ENCODE measurements around the gene CACTIN.
A peak's percentile ranks its signal among the peaks of the same experiment; 100 is the strongest.
"Not testable (repeated sequence)": the region's sequence is repeated elsewhere in the genome, so short reads cannot be mapped to it uniquely, and the experiment has no call there.

Gene CACTIN

GRCh38 chr19:3575949-3576673 is 50.5 kb downstream of the CACTIN start:
- DNase-seq (ENCODE audit: insufficient read length): no peak
- no peak for FAIRE-seq
- TF ChIP-seq POLR2A (IDR thresholded peaks at IDR 0.05; ENCODE audit: low read depth, low read length): no peak
- no peak for TF ChIP-seq TAF1 (IDR thresholded peaks at IDR 0.05; ENCODE audit: borderline replicate concordance, low read depth, low read length)
- no peak for TF ChIP-seq POLR2AphosphoS5 (IDR thresholded peaks at IDR 0.05; ENCODE audit: low read depth, low read length)

- TF ChIP-seq TAF1 (IDR thresholded peaks at IDR 0.05; ENCODE audit: borderline replicate concordance, low read depth, low read length) (no peak), POLR2A (IDR thresholded peaks at IDR 0.05; ENCODE audit: low read depth, low read length) (no peak), POLR2AphosphoS5 (IDR thresholded peaks at IDR 0.05; ENCODE audit: low read depth, low read length) (no peak)
- FAIRE-seq (no peak), DNase-seq (ENCODE audit: insufficient read length) (no peak)
These were observed 51.3 kb downstream of the CACTIN start for GRCh38 chr19:3575260-3575741.

DNA sequence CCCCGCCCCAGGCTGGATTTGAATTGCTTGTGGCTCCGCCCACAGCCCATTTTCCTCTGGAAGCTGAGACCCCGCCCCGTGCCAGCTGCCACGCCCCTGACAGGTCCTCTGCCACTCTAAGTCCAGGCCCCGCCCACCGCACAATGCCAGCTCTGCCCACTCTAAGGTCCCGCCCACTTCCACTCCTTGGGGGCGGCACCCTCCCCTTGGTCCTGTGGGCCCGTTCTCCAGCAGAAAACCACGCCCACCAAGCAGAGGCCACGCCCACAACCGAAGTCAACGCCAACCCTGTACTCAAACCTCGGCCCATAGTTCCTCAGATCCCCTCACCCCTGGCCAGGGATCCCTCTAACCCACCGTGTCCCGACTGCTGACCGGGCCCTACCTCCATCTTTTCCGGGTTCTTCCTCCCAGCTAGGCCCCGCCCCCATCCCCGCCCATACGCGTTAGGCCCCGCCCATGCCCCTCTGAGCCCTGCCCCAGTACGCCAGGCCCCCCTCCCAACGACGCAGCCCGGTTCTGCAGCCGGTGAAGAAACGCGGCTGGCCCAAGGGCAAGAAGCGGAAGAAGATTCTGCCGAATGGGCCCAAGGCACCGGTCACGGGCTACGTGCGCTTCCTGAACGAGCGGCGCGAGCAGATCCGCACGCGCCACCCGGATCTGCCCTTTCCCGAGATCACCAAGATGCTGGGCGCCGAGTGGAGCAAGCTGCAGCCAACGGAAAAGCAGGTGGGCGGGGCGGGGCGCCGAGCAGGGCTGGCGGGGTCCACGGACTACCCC is 52.5 kb downstream of the CACTIN start:
- DNase-seq (ENCODE audit: insufficient read length) (peak; percentile 85), FAIRE-seq (peak; percentile 89)
- TF ChIP-seq POLR2A (IDR thresholded peaks at IDR 0.05; ENCODE audit: low read depth, low read length) (no peak), POLR2AphosphoS5 (IDR thresholded peaks at IDR 0.05; ENCODE audit: low read depth, low read length) (no peak), TAF1 (IDR thresholded peaks at IDR 0.05; ENCODE audit: borderline replicate concordance, low read depth, low read length) (no peak)

DNA sequence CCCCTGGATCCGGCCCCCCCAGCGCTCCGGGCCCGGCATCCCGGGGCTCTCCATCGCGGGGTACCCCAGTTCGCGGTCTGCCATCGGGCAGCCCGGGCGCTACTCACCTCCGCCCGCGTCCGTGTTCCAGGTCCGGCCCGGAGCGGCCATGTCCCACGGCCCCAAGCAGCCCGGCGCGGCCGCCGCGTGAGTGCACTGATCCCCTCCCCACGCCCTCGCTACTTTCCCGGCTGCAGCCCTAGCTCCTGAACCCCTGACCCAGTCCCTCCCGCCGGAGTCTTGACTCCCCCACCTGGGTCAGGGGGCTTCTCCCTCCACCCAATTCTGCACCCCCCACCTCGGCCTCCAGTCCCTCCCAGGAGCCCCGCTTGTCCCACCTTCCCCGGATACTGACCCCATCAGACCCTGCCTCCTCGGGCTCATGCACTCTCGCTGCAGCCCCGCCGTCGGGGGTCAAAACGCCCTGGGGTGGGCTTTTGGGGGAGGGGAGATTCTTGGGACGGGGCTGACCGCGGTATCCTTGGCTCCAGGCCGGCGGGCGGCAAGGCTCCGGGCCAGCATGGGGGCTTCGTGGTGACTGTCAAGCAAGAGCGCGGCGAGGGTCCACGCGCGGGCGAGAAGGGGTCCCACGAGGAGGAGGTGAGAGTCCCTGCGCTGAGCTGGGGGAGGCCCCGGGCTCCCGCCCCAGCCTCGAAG is 53.3 kb downstream of the CACTIN start:
- FAIRE-seq (peak; percentile 58), DNase-seq (ENCODE audit: insufficient read length) (no peak)
- no peak for TF ChIP-seq POLR2AphosphoS5 (IDR thresholded peaks at IDR 0.05; ENCODE audit: low read depth, low read length)
- TF ChIP-seq TAF1 (IDR thresholded peaks at IDR 0.05; ENCODE audit: borderline replicate concordance, low read depth, low read length): no peak
- no peak for TF ChIP-seq POLR2A (IDR thresholded peaks at IDR 0.05; ENCODE audit: low read depth, low read length)

DNA sequence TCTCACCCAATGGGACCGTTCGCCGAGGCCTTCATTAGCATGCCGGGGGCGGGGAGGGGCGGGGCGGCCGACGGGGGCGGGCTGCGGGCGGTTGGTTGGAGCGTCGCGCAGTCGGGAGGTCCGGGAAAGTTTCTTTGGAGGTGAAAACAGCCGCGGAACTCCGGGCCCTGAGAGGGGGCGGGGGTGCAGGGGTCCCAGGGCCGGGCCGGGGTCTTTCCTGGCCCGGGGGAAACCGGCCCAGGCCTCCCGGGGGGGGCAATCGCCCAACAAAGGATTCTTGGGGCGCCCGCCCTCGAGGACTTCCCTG is 53.8 kb downstream of the CACTIN start, which contains the start of gene HMG20B:
HMG20B (plus strand) TSS at position 90 of the 307 bp plus-strand sequence. CDS start 366 bp downstream, outside the sequence.
- FAIRE-seq: no peak
- TF ChIP-seq POLR2A (IDR thresholded peaks at IDR 0.05; ENCODE audit: low read depth, low read length) (no peak), POLR2AphosphoS5 (IDR thresholded peaks at IDR 0.05; ENCODE audit: low read depth, low read length) (no peak), TAF1 (IDR thresholded peaks at IDR 0.05; ENCODE audit: borderline replicate concordance, low read depth, low read length) (no peak)

DNA sequence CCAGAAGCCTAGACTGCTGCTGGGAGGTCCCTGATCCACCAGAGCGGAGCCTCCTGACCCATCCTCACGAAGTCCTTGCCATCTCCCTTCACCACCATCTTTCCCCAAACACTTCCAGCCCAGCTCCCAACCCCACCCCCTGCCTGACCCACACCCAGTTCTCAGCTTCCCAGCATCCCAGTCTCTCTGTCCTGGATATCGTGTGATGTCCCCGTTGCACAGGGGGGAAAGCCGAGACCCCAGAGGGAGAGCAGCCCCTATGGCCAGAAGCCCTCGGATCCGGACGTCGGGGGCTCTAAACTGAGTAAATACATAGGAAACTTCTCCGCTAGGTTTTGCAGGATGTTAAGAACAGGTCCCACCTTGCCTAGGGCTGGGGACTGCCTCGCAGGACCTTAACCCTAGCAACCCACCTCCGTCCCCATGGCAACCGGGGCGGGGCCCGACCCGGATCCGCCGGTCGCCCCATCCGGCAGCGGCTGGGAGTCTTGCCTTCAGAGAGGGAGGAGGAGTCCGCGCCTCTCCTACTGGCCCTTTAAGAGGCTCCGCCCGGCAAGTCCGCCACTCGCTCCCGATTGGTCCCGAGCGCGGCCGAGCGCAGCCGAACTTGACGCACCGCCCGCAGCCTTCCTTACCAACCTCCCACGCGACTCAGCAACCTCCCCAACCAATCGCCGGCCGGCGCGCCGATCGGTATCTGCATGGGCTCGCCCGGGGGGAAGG is 54.3 kb downstream of the CACTIN start:
- FAIRE-seq: peak; percentile 100
- TF ChIP-seq TAF1 (IDR thresholded peaks at IDR 0.05; ENCODE audit: borderline replicate concordance, low read depth, low read length): no peak
- TF ChIP-seq POLR2A (IDR thresholded peaks at IDR 0.05; ENCODE audit: low read depth, low read length): no peak
- TF ChIP-seq POLR2AphosphoS5 (IDR thresholded peaks at IDR 0.05; ENCODE audit: low read depth, low read length): no peak
- DNase-seq (ENCODE audit: insufficient read length): peak; percentile 98

More for the DNA sequence above, 53.8 kb downstream of the CACTIN start, which contains the start of gene HMG20B:
- DNase-seq (ENCODE audit: insufficient read length): no peak

DNA sequence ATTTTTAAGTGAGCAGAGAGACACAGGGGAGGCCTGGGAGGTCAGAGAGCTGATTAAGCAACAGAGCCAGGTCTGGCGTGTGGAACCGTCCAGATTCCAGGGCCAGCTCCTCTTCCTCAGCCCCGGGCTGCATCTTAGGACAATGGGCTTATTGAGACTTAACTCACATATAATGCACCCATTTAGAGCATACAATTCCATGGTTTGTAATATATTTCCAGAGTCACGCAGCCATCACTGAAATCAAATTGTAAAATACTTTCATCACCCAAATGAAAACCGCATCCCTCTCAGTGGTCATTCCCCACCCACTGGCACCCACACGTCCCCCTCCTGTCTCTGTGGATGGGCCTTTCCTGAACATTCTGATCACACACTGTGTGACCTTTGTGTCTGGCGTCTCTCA is 56.0 kb downstream of the CACTIN start:
- no peak for DNase-seq (ENCODE audit: insufficient read length)
- TF ChIP-seq POLR2AphosphoS5 (IDR thresholded peaks at IDR 0.05; ENCODE audit: low read depth, low read length) (no peak), TAF1 (IDR thresholded peaks at IDR 0.05; ENCODE audit: borderline replicate concordance, low read depth, low read length) (no peak), POLR2A (IDR thresholded peaks at IDR 0.05; ENCODE audit: low read depth, low read length) (no peak)
- no peak for FAIRE-seq

DNA sequence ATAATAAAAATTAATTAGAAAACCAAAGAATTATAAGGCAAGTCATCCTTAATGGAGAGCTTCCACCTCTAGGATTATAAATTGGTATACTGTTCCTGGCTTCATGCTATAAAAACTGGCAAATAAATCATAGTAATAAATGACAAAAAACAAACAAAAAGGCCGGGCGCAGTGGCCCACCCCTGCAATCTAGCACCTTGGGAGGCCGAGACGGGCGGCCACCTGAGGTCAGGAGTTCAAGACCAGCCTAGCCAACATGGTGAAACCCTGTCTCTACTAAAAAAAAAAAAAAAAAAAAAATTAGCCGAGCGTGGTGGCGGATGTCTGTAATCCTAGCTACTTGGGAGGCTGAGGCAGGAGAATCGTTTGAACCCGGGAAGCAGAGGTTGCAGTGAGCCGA is 56.5 kb downstream of the CACTIN start:
- not testable (repeated sequence) for DNase-seq (ENCODE audit: insufficient read length); FAIRE-seq

DNA sequence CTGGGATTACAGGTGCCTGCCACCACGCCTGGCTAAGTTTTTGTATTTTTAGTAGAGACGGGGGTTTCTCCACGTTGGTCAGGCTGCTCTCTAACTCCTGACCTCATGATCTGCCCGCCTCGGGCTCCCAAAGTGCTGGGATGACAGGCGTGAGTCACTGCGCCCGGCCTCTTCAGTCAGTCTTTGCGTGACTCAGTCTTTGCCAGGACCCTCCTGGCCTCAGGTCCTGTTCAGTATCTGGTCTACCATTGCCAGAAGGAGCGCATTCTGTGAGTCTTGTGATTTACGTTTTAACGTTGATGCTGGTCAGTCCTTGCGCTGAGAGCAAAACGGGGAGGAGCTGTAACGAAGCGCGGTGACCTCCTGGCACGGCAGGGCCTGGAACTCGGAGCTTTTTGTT is 61.5 kb downstream of the CACTIN start:
- FAIRE-seq (no peak), DNase-seq (ENCODE audit: insufficient read length) (no peak)
- TF ChIP-seq TAF1 (IDR thresholded peaks at IDR 0.05; ENCODE audit: borderline replicate concordance, low read depth, low read length) (no peak), POLR2A (IDR thresholded peaks at IDR 0.05; ENCODE audit: low read depth, low read length) (no peak), POLR2AphosphoS5 (IDR thresholded peaks at IDR 0.05; ENCODE audit: low read depth, low read length) (no peak)

DNA sequence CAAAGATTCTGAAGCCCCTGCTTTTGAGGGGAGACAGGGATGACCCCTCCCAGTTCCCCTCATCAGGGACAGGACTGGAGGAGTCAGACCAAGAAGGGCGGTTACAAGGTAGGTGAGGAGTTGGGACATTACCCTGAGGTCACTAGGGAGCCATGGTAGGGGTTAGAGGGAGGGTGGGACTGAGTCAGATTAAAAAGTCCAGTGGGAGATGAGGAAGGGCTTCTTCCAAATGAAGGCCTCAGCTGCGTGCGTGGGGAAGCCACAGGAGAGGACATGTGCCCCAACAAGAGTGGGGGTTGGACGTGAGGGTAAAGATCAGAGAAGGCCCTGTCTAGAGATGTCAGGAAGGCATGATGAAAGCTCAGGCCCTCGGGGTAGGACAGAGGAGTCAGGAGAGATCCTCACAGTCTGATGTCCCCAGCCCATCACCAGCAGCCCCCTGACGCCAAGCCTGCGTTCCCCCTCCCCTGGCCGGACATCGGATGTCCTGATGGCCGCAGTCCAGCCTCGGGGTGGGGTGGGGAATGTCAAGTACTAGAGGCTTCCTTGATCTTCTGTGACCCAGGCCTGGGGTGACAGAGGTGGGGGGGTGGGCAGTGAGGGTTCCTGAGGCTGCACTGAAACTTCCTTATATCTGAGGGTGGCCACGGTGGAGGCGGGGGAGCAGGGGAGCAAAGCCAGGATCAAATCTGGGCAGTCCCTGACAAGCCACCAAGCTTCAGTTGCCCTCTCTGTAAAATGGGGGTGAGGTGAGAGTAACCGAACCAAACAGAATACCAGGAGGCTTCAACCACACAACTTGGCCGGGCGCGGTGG is 62.7 kb downstream of the CACTIN start:
- no peak for FAIRE-seq
- no peak for TF ChIP-seq TAF1 (IDR thresholded peaks at IDR 0.05; ENCODE audit: borderline replicate concordance, low read depth, low read length)
- no peak for TF ChIP-seq POLR2AphosphoS5 (IDR thresholded peaks at IDR 0.05; ENCODE audit: low read depth, low read length)
- TF ChIP-seq POLR2A (IDR thresholded peaks at IDR 0.05; ENCODE audit: low read depth, low read length): no peak
- DNase-seq (ENCODE audit: insufficient read length): no peak
